Activated CD4-positive, alpha-beta memory T cell treated with anti-CD3 and anti-CD28 coated beads for 36 hours (primary cell): ENCODE data around the gene SLC66A3. TPM values are rescaled to one million over a fixed set of nuclear protein-coding genes. Genes with fewer than 3 reads are reported as not detected.

Experiments
- CTCF ChIA-PET: fragments of 350-600 bp; sonication (Branson Sonifier 250); formaldehyde crosslinking; loops from one replicate; lab custom pipeline; 2021; ENCODE audit warnings: antibody characterized with exemption, inconsistent platforms; lab: Charles Lee
- POLR2A ChIA-PET: fragments of 350-600 bp; sonication (Branson Sonifier 250); formaldehyde crosslinking; loops from one replicate; lab custom pipeline; 2021; ENCODE audit warnings: antibody characterized with exemption; lab: Charles Lee
- DNase-seq: peaks from one replicate; pipeline ENCODE4 v3.0.0-alpha.2; 2020
- H3K27ac Mint-ChIP-seq: one replicate; pipeline ENCODE4 v1.8.0; 2021; ENCODE audit warnings: mixed read lengths
- H3K27me3 Mint-ChIP-seq: one replicate; pipeline ENCODE4 v1.8.0; 2021; ENCODE audit warnings: mixed read lengths
- H3K36me3 Mint-ChIP-seq: one replicate; pipeline ENCODE4 v1.8.0; 2021; ENCODE audit warnings: mixed read lengths
- H3K4me1 Mint-ChIP-seq: one replicate; pipeline ENCODE4 v1.8.0; 2021; ENCODE audit warnings: low read depth, mixed read lengths
- H3K4me3 Mint-ChIP-seq: one replicate; pipeline ENCODE4 v1.8.0; 2021; ENCODE audit warnings: mild to moderate bottlenecking, mixed read lengths
- H3K9me3 Mint-ChIP-seq: one replicate; pipeline ENCODE4 v1.8.0; 2021; ENCODE audit warnings: mixed read lengths
- intact Hi-C: fragments of 100-400 bp; cut with micrococcal nuclease; formaldehyde crosslinking; loops from one replicate; pipeline ENCODE4 v1.15.1; 2023
- total RNA-seq, 2 experiments: library from RNA; stranded (reverse); gene quantifications; one replicate each; pipeline ENCODE4 v1.2.3, GENCODE V29; 2021

SLC66A3 gene
- total RNA-seq, 2 experiments from 2014 or later = 14.4 to 15.9 TPM

DNA sequence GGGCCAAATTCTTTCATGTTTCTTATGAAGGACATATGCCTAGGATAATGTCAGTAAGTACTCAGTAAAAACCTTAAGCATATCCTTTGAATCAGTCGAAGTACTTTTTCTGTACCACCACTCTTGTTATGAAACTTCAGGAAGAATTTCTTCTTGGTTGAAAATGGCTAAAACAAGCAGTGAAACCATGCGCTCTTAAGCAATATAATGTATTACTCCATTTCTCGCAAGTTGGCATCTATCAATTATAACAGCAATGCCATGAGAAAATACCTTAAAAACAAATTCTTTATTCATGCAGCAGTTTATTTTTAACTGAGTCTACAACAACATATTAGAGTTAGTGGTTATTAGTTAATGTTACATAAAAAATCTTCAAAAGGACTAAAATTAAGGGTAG lies 41.0 kb downstream of the SLC66A3 start:
- intact Hi-C loops = no loop called here

DNA sequence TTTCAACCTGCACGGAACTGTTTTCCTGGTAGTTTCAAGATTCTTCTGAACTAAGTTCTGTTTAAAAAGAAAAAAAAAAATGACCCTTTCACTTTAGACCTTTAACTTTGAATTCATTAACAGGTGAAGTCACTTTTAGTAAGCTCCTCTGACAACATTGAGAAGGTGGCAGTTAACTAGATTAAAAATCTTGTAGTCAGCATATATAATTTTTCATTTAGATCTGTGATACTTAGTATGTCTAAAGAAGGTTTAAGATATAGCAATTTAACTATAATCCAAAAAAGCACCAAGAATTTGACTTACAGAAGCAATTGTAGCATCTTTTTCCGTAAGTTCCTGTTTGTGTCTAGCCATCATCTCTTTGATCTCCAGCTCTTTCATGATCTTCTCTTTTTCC lies 45.4 kb downstream of the SLC66A3 start:
- ChIA-PET POLR2A (no interaction called here), CTCF (interaction anchor here (0.7 to 1.9 kb wide), 5 partner anchors 15 to 383 kb away, joined by 3 to 7 read pairs (median 3); a partner anchor contains a TSS)

More for the DNA sequence above, 41.0 kb downstream of the SLC66A3 start:
- DNase-seq = no peak
- H3K4me3 Mint-ChIP-seq = no peak overlapping the region
- H3K36me3 Mint-ChIP-seq = peaks cover 12% of the 10 kb centered on the region
- ChIA-PET CTCF (no interaction called here), POLR2A (no interaction called here)
- H3K27ac Mint-ChIP-seq = no peak overlapping the region
- H3K4me1 Mint-ChIP-seq = no peaks in the 10 kb centered on the region
- H3K27me3 Mint-ChIP-seq = no peaks in the 10 kb centered on the region
- no peaks in the 10 kb centered on the region for H3K9me3 Mint-ChIP-seq

DNA sequence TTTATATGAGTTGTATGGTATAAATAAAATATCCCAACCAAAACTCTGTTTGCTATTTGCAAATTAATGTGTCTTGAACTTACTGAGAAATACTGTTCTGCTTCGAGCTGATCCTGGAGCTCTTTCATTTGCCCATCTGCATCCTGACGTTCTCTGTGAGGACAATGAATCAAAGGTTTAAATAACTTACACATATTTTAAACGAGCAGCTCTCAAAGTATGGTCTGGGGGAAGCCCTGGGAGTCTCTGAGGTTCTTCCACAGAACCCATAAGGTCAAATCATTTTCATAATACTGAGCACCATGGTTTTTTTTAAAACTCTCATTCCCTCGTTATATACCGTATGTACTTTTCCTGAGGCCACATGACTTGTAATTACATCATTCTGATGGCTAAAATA lies 46.7 kb downstream of the SLC66A3 start:
- CTCF ChIA-PET = interaction anchor here (1.1 kb wide), 1 partner anchor 118 kb away, joined by 3 read pairs; no protein-coding TSS in a partner anchor

More for the DNA sequence above, 45.4 kb downstream of the SLC66A3 start:
- H3K27me3 Mint-ChIP-seq = no peaks in the 10 kb centered on the region
- H3K36me3 Mint-ChIP-seq = peaks cover 12% of the 10 kb centered on the region
- H3K9me3 Mint-ChIP-seq = no peaks in the 10 kb centered on the region
- no peak for DNase-seq
- no peak overlapping the region for H3K27ac Mint-ChIP-seq
- H3K4me1 Mint-ChIP-seq = peaks cover 16% of the 10 kb centered on the region
- intact Hi-C loops = loop anchor here (10.0 kb wide), 1 partner anchor 144 kb away; the partner anchor contains the start of gene ROCK2
- H3K4me3 Mint-ChIP-seq = no peak overlapping the region

DNA sequence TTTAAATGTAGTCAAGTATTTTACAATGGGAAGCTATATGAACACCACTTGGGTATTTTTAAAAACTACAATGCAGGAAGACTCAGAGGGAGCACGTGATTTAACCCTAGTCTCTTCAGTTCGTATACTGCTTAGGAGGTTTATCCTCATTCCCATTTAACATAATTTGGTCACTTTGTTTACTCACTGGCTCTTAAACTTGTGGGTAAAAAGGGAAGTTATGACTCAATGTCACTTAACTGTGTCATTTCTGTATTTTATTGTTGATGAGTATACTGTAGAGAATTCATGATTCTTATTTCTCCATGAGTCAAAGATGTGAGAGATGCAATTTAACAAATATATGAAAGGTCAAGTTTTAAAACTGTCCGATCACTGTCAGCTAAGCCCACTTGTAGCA lies 48.2 kb downstream of the SLC66A3 start:
- Mint-ChIP-seq H3K4me3 (no peak overlapping the region), H3K9me3 (no peaks in the 10 kb centered on the region), H3K27me3 (no peaks in the 10 kb centered on the region), H3K27ac (no peak overlapping the region), H3K4me1 (peaks cover 16% of the 10 kb centered on the region), H3K36me3 (peaks cover 11% of the 10 kb centered on the region)
- intact Hi-C loops = loop anchor here (2.0 to 10.0 kb wide), 2 partner anchors 49 to 141 kb away; partner anchors contain the start of genes ROCK2 and SLC66A3
- ChIA-PET CTCF (interaction anchor here (1.3 to 1.6 kb wide), 2 partner anchors 71 to 381 kb away, joined by 5 read pairs; a partner anchor contains a TSS), POLR2A (interaction anchor here (2.5 kb wide), 1 partner anchor 141 kb away, joined by 8 read pairs; the partner anchor contains the start of gene ROCK2)
- DNase-seq = no peak

More for the DNA sequence above, 46.7 kb downstream of the SLC66A3 start:
- no peaks in the 10 kb centered on the region for H3K9me3 Mint-ChIP-seq
- H3K27ac Mint-ChIP-seq = no peak overlapping the region
- no peak for DNase-seq
- intact Hi-C loops = loop anchor here (2.0 to 10.0 kb wide), 2 partner anchors 47 to 143 kb away; partner anchors contain the start of genes ROCK2 and SLC66A3
- POLR2A ChIA-PET = no interaction called here
- H3K4me3 Mint-ChIP-seq = no peak overlapping the region
- H3K27me3 Mint-ChIP-seq = no peaks in the 10 kb centered on the region
- H3K4me1 Mint-ChIP-seq = peaks cover 16% of the 10 kb centered on the region
- peaks cover 7% of the 10 kb centered on the region for H3K36me3 Mint-ChIP-seq

DNA sequence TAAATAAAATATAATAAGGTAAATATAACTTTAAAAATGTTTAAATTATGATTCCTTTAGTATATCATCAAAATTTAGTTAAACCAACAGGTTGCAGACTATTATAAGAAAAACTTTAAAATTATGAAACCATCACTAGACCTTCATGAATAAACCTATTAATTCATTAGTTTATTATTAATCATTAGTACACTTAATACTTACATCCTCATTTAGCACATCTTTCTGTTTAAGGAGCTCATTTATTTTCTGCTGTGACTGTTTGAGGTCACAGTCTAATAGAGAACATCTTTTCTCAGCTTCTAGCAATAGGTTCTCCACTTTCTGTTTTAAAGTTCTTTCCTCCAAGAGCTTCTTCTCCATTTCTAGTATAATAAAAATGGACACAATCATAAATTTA lies 52.8 kb downstream of the SLC66A3 start:
- no peaks in the 10 kb centered on the region for H3K9me3 Mint-ChIP-seq
- H3K4me1 Mint-ChIP-seq = peaks cover 16% of the 10 kb centered on the region
- H3K27ac Mint-ChIP-seq = no peak overlapping the region
- POLR2A ChIA-PET = no interaction called here
- DNase-seq = no peak
- CTCF ChIA-PET = interaction anchor here (1.0 kb wide), 1 partner anchor 374 kb away, joined by 3 read pairs; no protein-coding TSS in a partner anchor
- intact Hi-C loops = loop anchor here (10.0 kb wide), 1 partner anchor 137 kb away; the partner anchor contains the start of gene ROCK2
- H3K36me3 Mint-ChIP-seq = peaks cover 8% of the 10 kb centered on the region
- no peak overlapping the region for H3K4me3 Mint-ChIP-seq
- H3K27me3 Mint-ChIP-seq = no peaks in the 10 kb centered on the region

DNA sequence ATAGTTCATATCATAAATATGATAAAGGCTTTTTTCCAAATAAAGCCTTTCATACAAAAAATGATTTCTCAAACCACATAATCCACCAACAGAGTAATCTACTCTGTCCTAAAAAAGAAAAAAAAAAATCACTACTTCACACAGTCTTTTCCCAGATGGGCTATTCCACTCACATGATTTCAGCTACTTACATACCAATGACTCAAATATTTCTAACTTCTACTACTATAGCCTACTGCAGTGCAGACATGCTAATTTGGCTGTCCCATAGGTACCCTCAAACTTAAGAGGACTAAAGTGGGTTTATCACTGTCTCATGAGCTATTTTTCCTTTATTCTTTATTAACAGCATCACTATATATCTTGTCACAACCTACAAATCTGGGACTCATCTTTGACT lies 57.4 kb downstream of the SLC66A3 start:
- no peak for DNase-seq
- intact Hi-C loops = no loop called here
- H3K36me3 Mint-ChIP-seq = peaks cover 29% of the 10 kb centered on the region
- H3K4me1 Mint-ChIP-seq = no peaks in the 10 kb centered on the region
- H3K27ac Mint-ChIP-seq = no peak overlapping the region
- no peak overlapping the region for H3K4me3 Mint-ChIP-seq
- CTCF ChIA-PET = no interaction called here
- POLR2A ChIA-PET = no interaction called here
- no peaks in the 10 kb centered on the region for H3K27me3 Mint-ChIP-seq
- H3K9me3 Mint-ChIP-seq = no peaks in the 10 kb centered on the region

DNA sequence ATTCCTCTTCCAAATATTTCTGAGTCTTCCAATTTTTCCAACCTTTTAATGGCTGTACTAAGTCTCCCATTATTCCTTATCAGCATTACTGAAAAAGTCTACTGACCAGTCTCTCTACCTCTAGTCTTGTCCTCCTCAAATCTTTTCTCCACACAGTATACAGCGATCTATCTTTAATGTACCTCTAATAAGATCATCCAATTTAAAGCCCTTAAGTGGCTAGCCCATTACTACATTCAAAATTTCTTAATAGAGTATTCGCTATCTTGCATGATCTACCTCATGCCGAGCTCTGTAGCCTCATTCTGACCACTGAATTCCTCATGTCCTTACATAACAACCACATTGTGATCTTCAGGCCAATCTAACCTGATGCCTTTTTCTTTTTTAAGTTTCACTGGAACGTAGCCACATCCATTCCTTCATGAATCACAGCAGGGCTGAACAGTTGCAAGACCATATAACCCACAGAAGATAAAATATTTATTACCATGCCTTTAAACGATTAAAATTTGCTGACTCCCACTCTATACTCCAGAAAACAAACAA lies 57.9 kb downstream of the SLC66A3 start:
- Mint-ChIP-seq H3K4me1 (no peaks in the 10 kb centered on the region), H3K27ac (no peak overlapping the region), H3K27me3 (no peaks in the 10 kb centered on the region), H3K9me3 (no peaks in the 10 kb centered on the region), H3K36me3 (peaks cover 29% of the 10 kb centered on the region), H3K4me3 (no peak overlapping the region)
- ChIA-PET CTCF (no interaction called here), POLR2A (no interaction called here)
- intact Hi-C loops = no loop called here
- DNase-seq = no peak

DNA sequence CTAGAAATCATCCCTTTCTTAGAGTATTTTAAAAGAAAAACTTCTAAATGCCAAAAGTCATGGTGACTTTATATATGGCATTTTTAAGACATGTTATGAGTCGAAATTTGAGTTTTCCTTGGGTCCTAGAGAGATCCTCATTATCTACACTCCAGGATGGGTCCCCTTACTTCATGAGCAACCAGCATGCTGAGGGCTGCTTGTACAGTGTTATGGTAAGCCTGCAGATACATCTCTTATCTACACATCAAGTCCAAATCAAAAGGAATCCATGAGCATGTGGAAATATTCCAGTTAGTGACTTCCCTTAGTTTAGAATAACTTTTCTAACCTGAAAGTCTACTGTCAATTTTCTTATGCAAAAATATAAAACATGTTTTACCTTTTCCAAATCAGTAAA lies 58.7 kb downstream of the SLC66A3 start:
- DNase-seq = no peak
- Mint-ChIP-seq H3K27ac (no peak overlapping the region), H3K4me1 (no peaks in the 10 kb centered on the region), H3K27me3 (no peaks in the 10 kb centered on the region), H3K4me3 (no peak overlapping the region), H3K36me3 (peaks cover 32% of the 10 kb centered on the region), H3K9me3 (no peaks in the 10 kb centered on the region)
- intact Hi-C loops = no loop called here
- POLR2A ChIA-PET = no interaction called here
- CTCF ChIA-PET = no interaction called here

DNA sequence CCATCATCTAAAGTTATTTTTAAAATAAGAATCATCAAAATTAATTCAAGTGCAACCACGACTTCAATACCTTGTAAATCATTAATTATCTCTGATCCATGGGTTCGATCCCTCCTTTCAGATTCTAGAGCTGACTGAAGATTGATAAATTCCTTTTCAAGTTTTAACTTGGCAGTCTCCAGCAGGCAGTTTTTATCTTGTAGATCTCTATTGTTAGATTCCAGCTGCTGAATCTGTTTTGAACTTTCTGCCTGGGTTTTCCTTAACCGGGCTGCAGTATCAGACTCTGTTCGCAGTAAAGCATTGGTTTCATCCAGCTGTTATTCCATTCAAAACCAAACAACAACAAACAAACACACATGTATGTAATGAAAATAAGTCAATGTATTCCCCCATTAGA lies 59.5 kb downstream of the SLC66A3 start:
- peaks cover 37% of the 10 kb centered on the region for H3K36me3 Mint-ChIP-seq
- CTCF ChIA-PET = interaction anchor here (0.9 kb wide), 1 partner anchor 15 kb away, joined by 3 read pairs; no protein-coding TSS in a partner anchor
- H3K4me3 Mint-ChIP-seq = no peak overlapping the region
- H3K27ac Mint-ChIP-seq = no peak overlapping the region
- POLR2A ChIA-PET = no interaction called here
- H3K9me3 Mint-ChIP-seq = no peaks in the 10 kb centered on the region
- H3K27me3 Mint-ChIP-seq = no peaks in the 10 kb centered on the region
- no peaks in the 10 kb centered on the region for H3K4me1 Mint-ChIP-seq
- no peak for DNase-seq
- intact Hi-C loops = no loop called here

DNA sequence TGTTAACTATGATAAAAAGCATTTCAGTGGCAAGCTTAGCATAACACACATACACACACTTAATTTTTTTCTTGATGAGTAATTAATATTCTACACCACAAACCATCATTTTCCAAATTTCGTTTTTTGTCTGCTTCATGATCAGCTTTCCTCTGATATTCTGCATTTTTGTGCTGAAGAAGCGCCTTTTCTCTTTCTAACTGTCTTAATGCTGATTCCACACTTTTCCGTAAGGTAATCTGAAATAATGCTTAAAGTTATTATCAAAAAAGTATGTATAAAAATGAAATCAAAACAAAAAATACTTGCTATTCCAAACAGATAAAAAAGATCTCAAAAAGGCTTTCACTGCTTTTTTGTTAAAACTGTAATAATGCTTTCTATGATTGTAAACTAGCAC lies 60.1 kb downstream of the SLC66A3 start:
- ChIA-PET CTCF (interaction anchor here (0.9 kb wide), 1 partner anchor 15 kb away, joined by 3 read pairs; no protein-coding TSS in a partner anchor), POLR2A (no interaction called here)
- Mint-ChIP-seq H3K27me3 (no peaks in the 10 kb centered on the region), H3K9me3 (no peaks in the 10 kb centered on the region), H3K4me3 (no peak overlapping the region), H3K4me1 (no peaks in the 10 kb centered on the region), H3K27ac (no peak overlapping the region), H3K36me3 (peaks cover 39% of the 10 kb centered on the region)
- intact Hi-C loops = no loop called here
- DNase-seq = no peak

DNA sequence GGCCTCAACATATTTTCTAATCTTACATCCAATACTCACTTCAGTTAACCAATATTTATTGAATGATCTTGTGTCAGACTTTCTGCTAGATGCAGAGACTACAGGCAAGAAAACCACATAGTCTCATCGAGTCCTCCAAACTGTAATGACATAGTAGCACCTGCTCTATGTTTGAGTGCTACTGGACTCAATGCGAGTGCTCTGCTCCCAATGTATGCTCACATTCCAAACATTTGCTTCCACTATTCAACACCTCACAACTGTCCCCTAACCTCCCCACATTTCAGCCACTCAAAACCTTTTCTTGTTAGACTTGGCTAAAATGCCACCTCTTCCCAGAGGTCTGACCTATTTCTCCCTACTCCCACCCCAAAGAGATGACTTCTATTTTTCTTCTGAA lies 65.2 kb downstream of the SLC66A3 start:
- ChIA-PET POLR2A (no interaction called here), CTCF (interaction anchor here (1.4 kb wide), 1 partner anchor 88 kb away, joined by 3 read pairs; a partner anchor contains a TSS)
- H3K27me3 Mint-ChIP-seq = no peaks in the 10 kb centered on the region
- H3K4me1 Mint-ChIP-seq = no peaks in the 10 kb centered on the region
- no peak for DNase-seq
- H3K4me3 Mint-ChIP-seq = no peak overlapping the region
- no peaks in the 10 kb centered on the region for H3K9me3 Mint-ChIP-seq
- no peak overlapping the region for H3K27ac Mint-ChIP-seq
- peaks cover 30% of the 10 kb centered on the region for H3K36me3 Mint-ChIP-seq
- intact Hi-C loops = no loop called here

DNA sequence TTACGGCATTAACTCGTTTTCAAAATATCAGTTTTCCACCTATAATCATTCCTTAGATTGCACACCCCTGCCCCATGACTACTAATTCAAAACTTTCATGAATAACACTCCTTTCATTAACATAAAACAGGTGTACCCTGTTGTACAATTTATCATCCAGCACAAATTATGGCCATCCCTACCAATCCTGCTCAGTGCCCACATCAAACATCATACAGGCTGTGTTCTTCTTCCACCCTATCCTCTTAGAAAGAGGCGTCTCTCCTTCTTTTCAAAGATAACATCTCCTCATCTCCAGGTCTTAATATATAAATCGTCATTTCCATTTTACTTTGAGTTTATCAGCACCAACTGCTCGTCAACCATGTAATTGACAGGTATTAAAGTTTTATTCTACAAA lies 67.6 kb downstream of the SLC66A3 start:
- no peak overlapping the region for H3K4me3 Mint-ChIP-seq
- CTCF ChIA-PET = no interaction called here
- POLR2A ChIA-PET = no interaction called here
- no peaks in the 10 kb centered on the region for H3K4me1 Mint-ChIP-seq
- intact Hi-C loops = no loop called here
- no peaks in the 10 kb centered on the region for H3K9me3 Mint-ChIP-seq
- no peak overlapping the region for H3K27ac Mint-ChIP-seq
- no peaks in the 10 kb centered on the region for H3K27me3 Mint-ChIP-seq
- DNase-seq = no peak
- H3K36me3 Mint-ChIP-seq = peaks cover 21% of the 10 kb centered on the region
